HEK293 (cell line): ENCODE measurements around the gene NEK9.

ENCODE experiments used
- CTCF ChIA-PET: fragments of 350-600 bp; formaldehyde crosslinking; extraction: SDS; loops from one replicate; lab custom pipeline; 2021; ENCODE audit warnings: antibody characterized with exemption; lab: Yijun Ruan, JAX
- POLR2A ChIA-PET: fragments of 300-600 bp; formaldehyde crosslinking; extraction: SDS; loops from one replicate; lab custom pipeline; 2020; ENCODE audit warnings: antibody characterized with exemption, inconsistent platforms; lab: Yijun Ruan, JAX
- H3K27ac ChIP-seq: fragments of 200-500 bp; sonication (Bioruptor generic); 2 replicates; pipeline ENCODE4 v1.5.1; 2014; ENCODE audit warnings: low read depth, low read length, control low read depth, inconsistent platforms; ENCODE audit errors: extremely low read depth
- H3K36me3 ChIP-seq, 2 experiments: fragments of 200-500 bp in 1 of 2; sonication (Bioruptor generic) in 1 of 2; 1 replicate in 1 of 2; 2 replicates in 1 of 2; pipeline ENCODE4 v1.5.1; 2014 to 2017; ENCODE audit warnings: inconsistent platforms in 2 of 2, low read length in 2 of 2; ENCODE audit not compliant: control insufficient read depth in 2 of 2, insufficient read depth in 1 of 2
- H3K4me1 ChIP-seq: fragments of 200-500 bp; sonication (Bioruptor generic); 2 replicates; pipeline ENCODE4 v1.5.1; 2014; ENCODE audit warnings: mild to moderate bottlenecking, low read length, inconsistent platforms; ENCODE audit not compliant: control insufficient read depth, insufficient read depth
- H3K4me3 ChIP-seq: 2 replicates; pipeline ENCODE4 v1.5.1; 2011; ENCODE audit warnings: low read depth, mild to moderate bottlenecking, control low read depth, low read length, moderate library complexity
- H3K9me3 ChIP-seq: fragments of 200-500 bp; sonication (Bioruptor generic); 2 replicates; pipeline ENCODE4 v1.5.1; 2014; ENCODE audit warnings: low read depth, low read length, inconsistent platforms; ENCODE audit not compliant: control insufficient read depth, insufficient read depth
- BCL6B ChIP-seq: fragments of 450-650 bp; formaldehyde crosslinking; IDR thresholded peaks from 2 replicates; pipeline ENCODE4 v1.5.1; 2017; ENCODE audit warnings: missing biosample characterization, missing genetic modification characterization
- OVOL3 ChIP-seq: fragments of 450-650 bp; formaldehyde crosslinking; IDR thresholded peaks from 2 replicates; pipeline ENCODE4 v1.5.1; 2016; ENCODE audit warnings: missing biosample characterization, missing genetic modification characterization
- PRDM1 ChIP-seq: fragments of 450-650 bp; formaldehyde crosslinking; IDR thresholded peaks from 2 replicates; pipeline ENCODE4; 2016; ENCODE audit warnings: missing biosample characterization, missing genetic modification characterization
- SETDB1 ChIP-seq: IDR thresholded peaks from one replicate; pipeline ENCODE4 v1.6.1; 2017; ENCODE audit warnings: mild to moderate bottlenecking, low read length, moderate library complexity, mixed read lengths; ENCODE audit not compliant: insufficient read length
- SP7 ChIP-seq: fragments of 450-650 bp; formaldehyde crosslinking; IDR thresholded peaks from 2 replicates; pipeline ENCODE4 v1.5.1; 2016; ENCODE audit warnings: missing biosample characterization, missing genetic modification characterization
- TRIM28 ChIP-seq: IDR thresholded peaks from 2 replicates; pipeline ENCODE4 v1.6.1; 2011; ENCODE audit warnings: low read length, control low read depth, borderline replicate concordance
- ZBTB48 ChIP-seq: fragments of 450-650 bp; formaldehyde crosslinking; IDR thresholded peaks from 2 replicates; pipeline ENCODE4 v1.5.1; 2016; ENCODE audit warnings: missing biosample characterization, missing genetic modification characterization
- ZEB2 ChIP-seq: fragments of 450-650 bp; formaldehyde crosslinking; IDR thresholded peaks from 2 replicates; pipeline ENCODE4 v1.5.1; 2016; ENCODE audit warnings: missing biosample characterization, missing genetic modification characterization
- ZNF112 ChIP-seq: fragments of 450-650 bp; formaldehyde crosslinking; IDR thresholded peaks from 2 replicates; pipeline ENCODE4 v1.5.0; 2017; ENCODE audit warnings: missing biosample characterization, missing genetic modification characterization
- ZNF311 ChIP-seq: fragments of 450-650 bp; formaldehyde crosslinking; IDR thresholded peaks from 2 replicates; pipeline ENCODE4 v1.5.1; 2017; ENCODE audit warnings: missing biosample characterization, missing genetic modification characterization, borderline replicate concordance
- ZNF341 ChIP-seq: fragments of 450-650 bp; formaldehyde crosslinking; IDR thresholded peaks from 2 replicates; pipeline ENCODE4; 2016; ENCODE audit warnings: low read depth, missing biosample characterization, missing genetic modification characterization
- ZNF513 ChIP-seq: fragments of 450-650 bp; IDR thresholded peaks from 2 replicates; pipeline ENCODE4 v1.5.1; 2018; ENCODE audit warnings: missing biosample characterization, missing genetic modification characterization
- ZNF521 ChIP-seq: fragments of 450-650 bp; formaldehyde crosslinking; IDR thresholded peaks from 2 replicates; pipeline ENCODE4 v1.5.1; 2017; ENCODE audit warnings: missing biosample characterization, mild to moderate bottlenecking, missing genetic modification characterization
- ZNF548 ChIP-seq: fragments of 450-650 bp; formaldehyde crosslinking; IDR thresholded peaks from 2 replicates; pipeline ENCODE4 v1.5.1; 2016; ENCODE audit warnings: missing biosample characterization, missing genetic modification characterization
- ZNF701 ChIP-seq: fragments of 450-650 bp; formaldehyde crosslinking; IDR thresholded peaks from 2 replicates; pipeline ENCODE4 v1.5.1; 2016; ENCODE audit warnings: missing biosample characterization, missing genetic modification characterization
- ZNF707 ChIP-seq: fragments of 450-650 bp; formaldehyde crosslinking; IDR thresholded peaks from 2 replicates; pipeline ENCODE4 v1.5.1; 2016; ENCODE audit warnings: missing biosample characterization, missing genetic modification characterization
- ZNF792 ChIP-seq: fragments of 450-650 bp; formaldehyde crosslinking; IDR thresholded peaks from 2 replicates; pipeline ENCODE4 v1.5.1; 2016; ENCODE audit warnings: missing biosample characterization, missing genetic modification characterization
- ZNF830 ChIP-seq: fragments of 450-650 bp; IDR thresholded peaks from 2 replicates; pipeline ENCODE4 v1.5.0; 2018; ENCODE audit warnings: missing biosample characterization, missing genetic modification characterization, low read depth, mild to moderate bottlenecking, moderate library complexity
- TF ChIP-seq, protein P1 (sequence below): fragments of 450-650 bp; formaldehyde crosslinking; IDR thresholded peaks from 2 replicates; pipeline ENCODE4 v1.5.1; 2016; ENCODE audit warnings: missing biosample characterization, missing genetic modification characterization
- TF ChIP-seq, protein P2 (sequence below): fragments of 450-650 bp; formaldehyde crosslinking; IDR thresholded peaks from 2 replicates; pipeline ENCODE4 v1.5.1; 2016; ENCODE audit warnings: missing biosample characterization, missing genetic modification characterization
- TF ChIP-seq, protein P3 (sequence below): fragments of 450-650 bp; formaldehyde crosslinking; IDR thresholded peaks from 2 replicates; pipeline ENCODE4 v1.5.1; 2016; ENCODE audit warnings: missing biosample characterization, missing genetic modification characterization

NEK9 gene

DNA sequence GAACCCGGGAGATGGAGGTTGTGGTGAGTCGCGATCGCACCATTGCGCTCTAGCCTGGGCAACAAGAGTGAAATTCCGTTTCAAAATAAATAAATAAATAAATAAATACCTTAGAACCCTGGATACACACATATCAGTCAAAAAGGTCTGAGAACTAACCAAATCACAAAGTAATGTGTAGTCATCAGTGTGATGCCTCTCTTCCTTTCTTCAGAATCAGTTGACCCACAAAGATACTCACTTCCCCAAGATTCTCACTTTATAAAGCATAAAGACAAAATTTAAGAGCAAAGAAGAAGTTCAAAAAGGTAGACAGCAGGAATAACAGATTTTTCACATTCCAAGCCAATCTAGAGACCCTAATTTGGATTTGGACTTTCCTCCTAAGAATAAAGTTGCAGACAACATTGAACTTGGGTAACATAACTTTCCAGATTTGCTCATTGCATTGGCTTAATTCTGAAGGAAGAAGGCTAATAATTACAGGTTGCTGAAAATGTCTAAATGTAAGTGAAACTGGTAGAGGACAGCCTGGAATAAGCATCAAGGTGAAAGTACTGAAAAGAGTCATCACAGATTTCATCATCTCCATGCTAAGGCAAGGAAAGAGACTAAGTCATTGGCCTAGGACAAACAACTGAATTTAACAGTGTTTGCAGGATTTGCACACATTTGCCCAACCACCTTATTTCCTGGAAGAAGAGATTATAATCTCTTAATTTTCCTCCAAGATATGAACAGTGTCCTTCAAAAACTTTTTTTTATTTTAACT lies 32.2 kb upstream of the NEK9 start:
- TF ChIP-seq SP7 (tag by site-specific recombination) (0 out of 2 replicates have a peak, but pooled peaks have one; percentile 17), ZNF830 (no peak)
- Histone ChIP-seq H3K9me3 (no peaks in the 10 kb centered on the region; the same call in 1 of the 2 replicates), H3K36me3 (peaks cover 0 to 4% of the 10 kb centered on the region in 2 experiments; a peak in 1 of 3 replicates), H3K4me1 (peaks cover 20% of the 10 kb centered on the region), H3K4me3 (no peak overlapping the region), H3K27ac (no peak overlapping the region)
- ChIA-PET POLR2A (no interaction called here), CTCF (interaction anchor here (0.6 kb wide), 2 partner anchors 87 to 636 kb away, joined by 3 to 5 read pairs; no protein-coding TSS in a partner anchor)

DNA sequence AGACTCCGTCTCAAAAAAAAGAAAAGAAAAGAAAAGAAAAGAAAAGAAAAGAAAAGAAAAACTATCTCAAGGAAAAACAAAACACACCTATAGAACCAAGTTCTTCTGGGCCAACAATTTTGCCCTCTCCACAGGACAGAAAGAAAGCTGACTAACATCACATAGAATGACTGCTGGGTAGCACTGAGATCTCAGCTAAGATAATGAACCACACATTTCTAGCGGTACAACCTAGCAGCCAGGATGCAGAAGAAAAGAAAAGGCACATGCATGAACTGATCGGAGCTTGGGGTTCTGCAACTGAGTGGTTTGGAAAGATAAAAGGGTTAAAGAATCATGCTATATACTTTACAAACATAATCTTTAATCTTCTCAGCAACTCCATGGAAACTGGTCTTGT lies 30.1 kb upstream of the NEK9 start:
- peaks cover 20% of the 10 kb centered on the region for H3K4me1 ChIP-seq
- ChIA-PET CTCF (no interaction called here), POLR2A (no interaction called here)
- no peaks in the 10 kb centered on the region; the same call in 1 of the 2 replicates for H3K9me3 ChIP-seq
- peaks cover 0 to 1% of the 10 kb centered on the region in 2 experiments; a peak in 2 of 3 replicates for H3K36me3 ChIP-seq
- TF ChIP-seq ZNF112 (tag by site-specific recombination) (no peak), TRIM28 (no peak), PRDM1 (tag by site-specific recombination) (0 out of 2 replicates have a peak, but pooled peaks have one; percentile 10)
- TF ChIP-seq, protein P1, sequence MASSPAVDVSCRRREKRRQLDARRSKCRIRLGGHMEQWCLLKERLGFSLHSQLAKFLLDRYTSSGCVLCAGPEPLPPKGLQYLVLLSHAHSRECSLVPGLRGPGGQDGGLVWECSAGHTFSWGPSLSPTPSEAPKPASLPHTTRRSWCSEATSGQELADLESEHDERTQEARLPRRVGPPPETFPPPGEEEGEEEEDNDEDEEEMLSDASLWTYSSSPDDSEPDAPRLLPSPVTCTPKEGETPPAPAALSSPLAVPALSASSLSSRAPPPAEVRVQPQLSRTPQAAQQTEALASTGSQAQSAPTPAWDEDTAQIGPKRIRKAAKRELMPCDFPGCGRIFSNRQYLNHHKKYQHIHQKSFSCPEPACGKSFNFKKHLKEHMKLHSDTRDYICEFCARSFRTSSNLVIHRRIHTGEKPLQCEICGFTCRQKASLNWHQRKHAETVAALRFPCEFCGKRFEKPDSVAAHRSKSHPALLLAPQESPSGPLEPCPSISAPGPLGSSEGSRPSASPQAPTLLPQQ: no peak
- TF ChIP-seq, protein P2, sequence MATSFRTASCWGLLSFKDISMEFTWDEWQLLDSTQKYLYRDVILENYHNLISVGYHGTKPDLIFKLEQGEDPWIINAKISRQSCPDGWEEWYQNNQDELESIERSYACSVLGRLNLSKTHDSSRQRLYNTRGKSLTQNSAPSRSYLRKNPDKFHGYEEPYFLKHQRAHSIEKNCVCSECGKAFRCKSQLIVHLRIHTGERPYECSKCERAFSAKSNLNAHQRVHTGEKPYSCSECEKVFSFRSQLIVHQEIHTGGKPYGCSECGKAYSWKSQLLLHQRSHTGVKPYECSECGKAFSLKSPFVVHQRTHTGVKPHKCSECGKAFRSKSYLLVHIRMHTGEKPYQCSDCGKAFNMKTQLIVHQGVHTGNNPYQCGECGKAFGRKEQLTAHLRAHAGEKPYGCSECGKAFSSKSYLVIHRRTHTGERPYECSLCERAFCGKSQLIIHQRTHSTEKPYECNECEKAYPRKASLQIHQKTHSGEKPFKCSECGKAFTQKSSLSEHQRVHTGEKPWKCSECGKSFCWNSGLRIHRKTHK (tag by site-specific recombination): no peak
- no peak overlapping the region for H3K4me3 ChIP-seq
- H3K27ac ChIP-seq: no peak overlapping the region

DNA sequence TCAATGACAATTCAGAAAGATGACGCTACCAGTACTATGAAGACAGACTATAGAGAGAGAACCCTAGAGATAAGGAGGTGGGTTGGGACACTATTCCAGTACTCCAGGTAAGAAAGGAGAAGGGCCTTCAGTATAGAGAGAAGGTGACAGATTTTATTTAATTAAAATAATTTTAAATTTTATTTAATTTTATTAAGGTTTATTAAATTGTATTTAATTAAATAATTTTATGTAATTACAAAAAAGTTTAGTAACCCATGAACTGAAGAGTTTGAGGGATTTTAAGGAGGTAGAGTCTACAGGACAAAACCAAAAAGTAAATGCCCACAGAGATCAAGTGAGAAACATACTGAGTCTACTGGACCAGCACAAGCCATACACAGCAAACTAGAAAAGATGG lies 29.3 kb upstream of the NEK9 start:
- Histone ChIP-seq H3K4me3 (no peak overlapping the region), H3K27ac (no peak overlapping the region)
- no peak for TF ChIP-seq ZNF513 (tag by site-specific recombination)
- no peak for TF ChIP-seq BCL6B (tag by site-specific recombination)
- no peak for TF ChIP-seq ZNF707
- no peak for TF ChIP-seq ZEB2
- no peak for TF ChIP-seq ZBTB48 (tag by site-specific recombination)
- no peak for TF ChIP-seq ZNF792 (tag by site-specific recombination)
- no peak for TF ChIP-seq ZNF311 (tag by site-specific recombination)
- TF ChIP-seq ZNF341 (tag by site-specific recombination): no peak
- TF ChIP-seq, protein P3, sequence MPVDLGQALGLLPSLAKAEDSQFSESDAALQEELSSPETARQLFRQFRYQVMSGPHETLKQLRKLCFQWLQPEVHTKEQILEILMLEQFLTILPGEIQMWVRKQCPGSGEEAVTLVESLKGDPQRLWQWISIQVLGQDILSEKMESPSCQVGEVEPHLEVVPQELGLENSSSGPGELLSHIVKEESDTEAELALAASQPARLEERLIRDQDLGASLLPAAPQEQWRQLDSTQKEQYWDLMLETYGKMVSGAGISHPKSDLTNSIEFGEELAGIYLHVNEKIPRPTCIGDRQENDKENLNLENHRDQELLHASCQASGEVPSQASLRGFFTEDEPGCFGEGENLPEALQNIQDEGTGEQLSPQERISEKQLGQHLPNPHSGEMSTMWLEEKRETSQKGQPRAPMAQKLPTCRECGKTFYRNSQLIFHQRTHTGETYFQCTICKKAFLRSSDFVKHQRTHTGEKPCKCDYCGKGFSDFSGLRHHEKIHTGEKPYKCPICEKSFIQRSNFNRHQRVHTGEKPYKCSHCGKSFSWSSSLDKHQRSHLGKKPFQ: no peak
- TF ChIP-seq ZNF521 (tag by site-specific recombination): no peak
- no peak for TF ChIP-seq OVOL3 (tag by site-specific recombination)
- no peak for TF ChIP-seq ZNF548 (tag by site-specific recombination)
- TF ChIP-seq ZNF701 (tag by site-specific recombination): no peak
- no peak for TF ChIP-seq SETDB1
- TF ChIP-seq SP7 (tag by site-specific recombination): no peak
- TF ChIP-seq, all 188 proteins: peak for 0
- POLR2A ChIA-PET: no interaction called here
- CTCF ChIA-PET: no interaction called here
- no peaks in the 10 kb centered on the region; the same call in 1 of the 2 replicates for H3K9me3 ChIP-seq
- H3K36me3 ChIP-seq: peaks cover 6 to 9% of the 10 kb centered on the region in 2 experiments; a peak in 2 of 3 replicates
- H3K4me1 ChIP-seq: peaks cover 15% of the 10 kb centered on the region
